HepG2 (cell line): ENCODE results near the gene KLC3. TPM values are rescaled to one million over a fixed set of nuclear protein-coding genes. Genes with fewer than 3 reads are reported as not detected.
A peak's percentile ranks its signal among the peaks of the same experiment; 100 is the strongest.

Source experiments
- ATAC-seq: fragments of 200-7000 bp; cut with Tn5 transposase; 3 replicates; pipeline ENCODE4 v1.9.1; 2020; ENCODE audit warnings: mild to moderate bottlenecking, moderate library complexity
- BruUV-seq: library from RNA; stranded (reverse); fragments of 400-500 nt; replicated peaks from 2 replicates; lab custom pipeline; 2021; lab: Mats Ljungman, UMichigan
- CTCF ChIA-PET: fragments of 300-600 bp; formaldehyde crosslinking; extraction: SDS; loops from one replicate; lab custom pipeline; 2021; ENCODE audit warnings: low total read pairs, inconsistent platforms, low intra/inter-chr PET ratio; lab: Yijun Ruan, JAX
- POLR2A ChIA-PET: fragments of 350-600 bp; sonication (Branson Sonifier 250); formaldehyde crosslinking; loops from one replicate; lab custom pipeline; 2020; ENCODE audit warnings: antibody characterized with exemption, inconsistent platforms; lab: Yijun Ruan, JAX
- DNase-seq: peaks from one replicate; pipeline ENCODE4 v3.0.0-alpha.2; 2015; ENCODE audit warnings: low spot score
- FAIRE-seq: peaks from 3 replicates; lab custom pipeline; 2011; peaks lifted over from hg19 to GRCh38; lab: Jason Lieb, UNC
- H2AFZ ChIP-seq: one replicate; pipeline ENCODE4 v1.6.1; 2011; ENCODE audit warnings: low read length, inconsistent platforms
- H3K27ac ChIP-seq: fragments of 300-600 bp; 3 replicates; pipeline ENCODE4 v1.8.0; 2011; ENCODE audit warnings: mixed run types, mild to moderate bottlenecking, mixed read lengths, low read length, inconsistent platforms; ENCODE audit not compliant: insufficient read depth; ENCODE audit errors: extremely low read length
- H3K27me3 ChIP-seq, 2 experiments: fragments of 200-600 bp in 1 of 2; 2 replicates in 1 of 2; 3 replicates in 1 of 2; pipeline versions ENCODE4 v1.6.0 to v1.8.0; 2011; ENCODE audit warnings: low read length in 2 of 2, mild to moderate bottlenecking in 2 of 2, moderate library complexity in 2 of 2, inconsistent platforms in 1 of 2; ENCODE audit not compliant: insufficient read depth in 2 of 2, control insufficient read depth in 1 of 2
- H3K36me3 ChIP-seq, 2 experiments: fragments of 200-600 bp in 1 of 2; replicated peaks in 1 of 2; 2 replicates in 1 of 2; 3 replicates in 1 of 2; pipeline versions ENCODE4 v1.5.1 to v1.8.0; 2011; ENCODE audit warnings: low read length in 2 of 2, inconsistent platforms in 1 of 2; ENCODE audit not compliant: insufficient read depth in 2 of 2, control insufficient read depth in 1 of 2
- H3K4me1 ChIP-seq: 2 replicates; pipeline ENCODE4 v1.5.1; 2012; ENCODE audit warnings: low read length, inconsistent platforms; ENCODE audit not compliant: insufficient read depth
- H3K4me2 ChIP-seq: 2 replicates; pipeline ENCODE4 v1.6.0; 2011; ENCODE audit warnings: low read depth, low read length, inconsistent platforms
- H3K4me3 ChIP-seq, 3 experiments: fragments of 200-600 bp in 1 of 3; sonication (generic), shearing (Covaris generic) in 1 of 3; replicated peaks in 1 of 3; 2 replicates each; pipeline ENCODE4 v1.5.1; 2011 to 2016; ENCODE audit warnings: low read length in 3 of 3, inconsistent platforms in 2 of 3, low read depth in 2 of 3, mild to moderate bottlenecking in 2 of 3, control low read depth in 1 of 3, mixed read lengths in 1 of 3; ENCODE audit not compliant: insufficient read depth in 1 of 3
- H3K79me2 ChIP-seq: one replicate; pipeline ENCODE4 v1.6.1; 2011; ENCODE audit warnings: low read length, inconsistent platforms; ENCODE audit not compliant: insufficient read depth
- H3K9ac ChIP-seq: 2 replicates; pipeline ENCODE4 v1.6.0; 2011; ENCODE audit warnings: mild to moderate bottlenecking, low read depth, low read length, inconsistent platforms; ENCODE audit not compliant: insufficient read depth
- H3K9me3 ChIP-seq: 2 replicates; pipeline ENCODE4 v1.5.1; 2012; ENCODE audit warnings: mild to moderate bottlenecking, low read length
- H4K20me1 ChIP-seq: 2 replicates; pipeline ENCODE4 v1.6.0; 2011; ENCODE audit warnings: inconsistent platforms, mild to moderate bottlenecking, low read length, moderate library complexity; ENCODE audit not compliant: insufficient read depth
- CEBPG ChIP-seq: IDR thresholded peaks from 2 replicates; pipeline ENCODE4 v1.6.1; 2016
- CHD2 ChIP-seq: IDR thresholded peaks from 2 replicates; pipeline ENCODE4 v1.6.1; 2011; ENCODE audit warnings: low read depth, low read length, improper control_type of control experiment
- GTF2F1 ChIP-seq: fragments of 150-350 bp; IDR thresholded peaks from 2 replicates; pipeline ENCODE4 v1.6.1; 2014; ENCODE audit warnings: low read length
- HIVEP1 ChIP-seq: sonication (generic); formaldehyde crosslinking; IDR thresholded peaks from 2 replicates; pipeline ENCODE4 v1.4.0; 2020; ENCODE audit warnings: mild to moderate bottlenecking, missing genetic modification reagents
- KDM3A ChIP-seq: IDR thresholded peaks from 2 replicates; pipeline ENCODE4 v1.6.1; 2018; ENCODE audit warnings: low read depth, missing compliant biosample characterization
- NFYB ChIP-seq: sonication (generic); formaldehyde crosslinking; IDR thresholded peaks from 2 replicates; pipeline ENCODE4 v1.4.0; 2020; ENCODE audit warnings: missing genetic modification reagents
- NFYC ChIP-seq: IDR thresholded peaks from 2 replicates; pipeline ENCODE4 v1.6.1; 2016; ENCODE audit warnings: missing genetic modification reagents, missing compliant biosample characterization
- PBX2 ChIP-seq: IDR thresholded peaks from 2 replicates; pipeline ENCODE4 v1.6.1; 2016; ENCODE audit warnings: control low read depth
- SMAD3 ChIP-seq: sonication (generic); formaldehyde crosslinking; IDR thresholded peaks from 2 replicates; pipeline ENCODE4 v1.4.0; 2020; ENCODE audit warnings: missing genetic modification reagents
- SP2 ChIP-seq: sonication (generic); formaldehyde crosslinking; IDR thresholded peaks from 2 replicates; pipeline ENCODE4 v1.5.1; 2020; ENCODE audit warnings: mild to moderate bottlenecking, missing genetic modification reagents
- ZBTB10 ChIP-seq: sonication (generic); formaldehyde crosslinking; IDR thresholded peaks from 2 replicates; pipeline ENCODE4 v1.4.0; 2020; ENCODE audit warnings: missing genetic modification reagents, borderline replicate concordance
- ZFAT ChIP-seq: sonication (generic); formaldehyde crosslinking; conservative IDR thresholded peaks from 2 replicates; pipeline ENCODE4 v1.8.1; 2023; ENCODE audit warnings: missing genetic modification reagents, inconsistent platforms
- ZNF652 ChIP-seq: IDR thresholded peaks from 2 replicates; pipeline ENCODE4 v1.6.1; 2016; ENCODE audit warnings: low read depth, borderline replicate concordance
- ZNF766 ChIP-seq: sonication (generic); formaldehyde crosslinking; IDR thresholded peaks from 2 replicates; pipeline ENCODE4 v1.5.0; 2020; ENCODE audit warnings: missing genetic modification reagents, borderline replicate concordance
- ZNF773 ChIP-seq: sonication (generic); formaldehyde crosslinking; IDR thresholded peaks from 2 replicates; pipeline ENCODE4 v1.4.0; 2020; ENCODE audit warnings: missing genetic modification reagents, borderline replicate concordance
- ZSCAN21 ChIP-seq: sonication (generic); formaldehyde crosslinking; IDR thresholded peaks from 2 replicates; pipeline ENCODE4 v1.8.0; 2022; ENCODE audit warnings: mild to moderate bottlenecking, missing genetic modification reagents, moderate library complexity, borderline replicate concordance
- WGBS: methylation state at CpG from one replicate; pipeline ENCODE4 v1.1.6; 2017; ENCODE audit warnings: low lambda C conversion rate; 5-methylcytosine and 5-hydroxymethylcytosine counted together
- in situ Hi-C: cut with HindIII; loops from 2 replicates; pipeline ENCODE4 v1.10.0; 2017; ENCODE audit warnings: low pct_unique_long_range_greater_than_20kb; ENCODE audit not compliant: extremely low pct_ligation_motif_present
- intact Hi-C: fragments of 100-400 bp; cut with micrococcal nuclease; formaldehyde crosslinking; loops from one replicate; pipeline ENCODE4 v1.10.0; 2022; ENCODE audit not compliant: unreplicated experiment
- polyA plus RNA-seq, 8 experiments: library from polyadenylated mRNA; depleted of rRNA in 3 of 8; stranded (reverse) in 7 of 8; unstranded in 1 of 8; fragments of >200 nt; fragmentation: Illumina TruSeq in 4 of 8; extraction: Trizol in 4 of 8; gene quantifications; 2 replicates each; pipeline versions ENCODE4 v1.2.1 to v1.2.3, GENCODE V29; 2011 to 2016; ENCODE audit warnings: low read depth in 4 of 8, missing spikeins in 1 of 8, mixed read lengths in 1 of 8; ENCODE audit not compliant: insufficient read depth in 1 of 8
- total RNA-seq, 5 experiments: library from RNA; depleted of rRNA; stranded (reverse); fragments of >200 nt; fragmentation: Illumina TruSeq; extraction: Trizol; gene quantifications; 2 replicates each; pipeline ENCODE4 v1.2.3, GENCODE V29; 2016; ENCODE audit warnings: low read depth in 1 of 5

Gene KLC3
- total and polyA plus RNA-seq, 2 of the 13 experiments (the other 11 are each of a cell fraction or from before 2014, with no cell fraction given), result 0.13 TPM; not detected in 1

- ChIA-PET POLR2A (no interaction called here), CTCF (no interaction called here)
- TF ChIP-seq ZNF652 (CRISPR knock-in tag) (peak; percentile 75), HIVEP1 (CRISPR knock-in tag) (no peak), SP2 (CRISPR knock-in tag) (peak; percentile 73), ZNF773 (CRISPR knock-in tag) (no peak), SMAD3 (CRISPR knock-in tag) (no peak), GTF2F1 (no peak), NFYC (peak; percentile 72), PBX2 (peak; percentile 84), NFYB (CRISPR knock-in tag) (peak; percentile 65; the same call in 1 of the 2 replicates)
- peaks cover 0 to 1% of the 10 kb centered on the region in 2 experiments; a peak in 1 of 5 replicates for H3K36me3 ChIP-seq
- H3K4me2 ChIP-seq, result no peak overlapping the region
- peak; percentile 22; the same call in 1 of the 3 replicates for ATAC-seq
- H3K27me3 ChIP-seq, result no peaks in the 10 kb centered on the region
- no peaks in the 10 kb centered on the region for H3K79me2 ChIP-seq
- DNase-seq, result peak; percentile 20
- no peak for FAIRE-seq
- intact Hi-C loops, result no loop called here
- H3K9me3 ChIP-seq, result no peaks in the 10 kb centered on the region
- in situ Hi-C loops, result no loop called here
- H3K4me3 ChIP-seq, result no peak overlapping the region
- no peaks in the 10 kb centered on the region for H4K20me1 ChIP-seq
- H2AFZ ChIP-seq, result no peak overlapping the region
- H3K27ac ChIP-seq, result no peak overlapping the region
- WGBS, result 9% methylated on average over 5 of the region's 5 CpGs
- no peak overlapping the region for H3K9ac ChIP-seq
- no TSS peak for BruUV-seq
- H3K4me1 ChIP-seq, result peaks cover 21% of the 10 kb centered on the region
Observed at GRCh38 chr19:45305421-45305820, 35.1 kb upstream of the KLC3 start.

DNA sequence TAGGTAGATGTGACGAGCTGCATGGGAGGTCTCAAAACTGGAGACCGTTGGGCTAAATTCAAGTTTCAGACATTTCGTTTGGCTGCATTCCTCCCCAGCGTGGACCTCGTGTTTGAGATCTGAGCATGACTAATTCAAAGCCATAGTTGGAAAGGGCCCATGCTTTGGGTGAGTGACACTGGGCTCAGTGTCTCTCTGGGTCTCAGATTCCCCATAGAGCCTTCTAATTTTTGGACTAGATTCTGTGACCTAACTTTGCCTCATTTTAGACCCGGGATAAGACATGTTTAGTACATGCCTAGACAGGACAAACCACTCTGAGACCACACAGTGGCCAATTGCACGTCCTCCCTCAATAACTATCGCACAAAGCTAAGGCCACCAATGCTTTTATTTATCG is 34.5 kb upstream of the KLC3 start:
- peak; percentile 15; the same call in 1 of the 3 replicates for ATAC-seq
- WGBS, result 52% methylated on average over 9 of the region's 9 CpGs
- POLR2A ChIA-PET, result no interaction called here
- H3K9me3 ChIP-seq, result no peaks in the 10 kb centered on the region
- H3K9ac ChIP-seq, result no peak overlapping the region
- no peaks in the 10 kb centered on the region for H4K20me1 ChIP-seq
- no peak overlapping the region for H3K4me3 ChIP-seq
- H3K27me3 ChIP-seq, result no peaks in the 10 kb centered on the region
- intact Hi-C loops, result no loop called here
- H2AFZ ChIP-seq, result no peak overlapping the region
- H3K4me2 ChIP-seq, result no peak overlapping the region
- no peak for FAIRE-seq
- no peak for DNase-seq
- in situ Hi-C loops, result no loop called here
- CTCF ChIA-PET, result no interaction called here
- no TSS peak for BruUV-seq
- no peaks in the 10 kb centered on the region for H3K79me2 ChIP-seq
- peaks cover 22% of the 10 kb centered on the region for H3K4me1 ChIP-seq
- no peaks in the 10 kb centered on the region for H3K36me3 ChIP-seq
- no peak overlapping the region for H3K27ac ChIP-seq
- TF ChIP-seq ZFAT (CRISPR knock-in tag) (no peak), ZNF766 (CRISPR knock-in tag) (no peak), CEBPG (no peak), ZBTB10 (CRISPR knock-in tag) (no peak), KDM3A (CRISPR knock-in tag) (no peak), ZSCAN21 (CRISPR knock-in tag) (no peak), CHD2 (no peak)
